ENCODE results near the gene DAP3. TPM values are rescaled to one million over a fixed set of nuclear protein-coding genes. Genes with fewer than 3 reads are reported as not detected.
A peak's percentile ranks its signal among the peaks of the same experiment; 100 is the strongest.
"Not testable (repeated sequence)": the region's sequence is repeated elsewhere in the genome, so short reads cannot be mapped to it uniquely, and the experiment has no call there.

The DAP3 gene
- 34.3 and 52.6 TPM in 2 replicates for total RNA-seq (2014; rRNA removed; shearing (Covaris generic))

DNA sequence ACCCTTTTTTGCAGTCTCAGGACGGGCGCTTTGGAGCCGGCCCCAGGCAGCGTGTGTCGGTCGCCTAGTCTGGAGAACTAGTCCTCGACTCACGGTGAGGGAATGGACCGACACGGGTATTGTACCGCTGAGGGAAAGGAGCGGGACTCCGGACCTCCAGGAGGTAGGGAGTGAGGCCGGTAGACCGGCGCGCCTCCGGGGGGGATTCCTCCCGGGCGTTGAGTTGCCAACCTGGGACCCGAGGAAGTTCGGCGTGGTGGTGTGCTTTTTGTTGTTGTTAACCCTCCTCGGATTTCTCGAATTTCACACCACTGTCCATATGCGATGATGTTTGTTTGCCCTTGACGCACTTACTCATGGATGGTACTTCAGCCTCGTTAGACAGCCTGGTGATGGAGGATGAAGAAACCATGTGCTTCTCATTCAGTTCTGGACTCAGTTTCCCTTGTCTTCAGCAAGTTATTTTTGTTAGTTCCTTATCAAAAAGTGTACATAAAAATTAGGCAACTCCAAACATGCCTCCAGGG, at the start of gene DAP3:
Gene DAP3 (plus strand): TSS at position 11 of the 527 bp plus-strand sequence. CDS start 20,689 bp downstream, outside the sequence.
- H3K36me3 ChIP-seq, result peaks cover 25% of the 10 kb centered on the region

DNA sequence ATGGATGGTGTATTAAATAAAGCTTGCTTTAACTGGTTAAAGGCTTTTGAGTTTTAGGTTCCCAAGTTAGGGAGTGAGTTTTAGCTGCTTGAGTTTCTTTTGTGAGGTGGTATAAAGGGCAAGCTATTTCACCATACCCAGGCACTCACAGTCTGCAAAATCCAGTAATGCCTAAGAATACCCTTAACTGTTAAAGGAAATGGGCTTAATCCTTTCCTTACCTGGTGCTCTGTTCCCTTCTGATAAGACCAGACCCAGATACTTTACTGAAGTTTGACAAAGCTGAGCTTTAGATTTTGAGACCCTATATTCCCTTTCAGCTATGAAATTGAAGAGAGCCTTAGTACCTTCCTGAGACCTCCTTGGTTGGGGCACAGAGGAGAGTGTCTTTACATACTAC, 48.5 kb upstream of the DAP3 start:
- H3K27me3 ChIP-seq (replicated peaks), result no peaks in the 10 kb centered on the region
- H3K4me3 ChIP-seq, result no peak overlapping the region
- H3K36me3 ChIP-seq, result peaks cover 31% of the 10 kb centered on the region
- H3K9me3 ChIP-seq (replicated peaks), result peaks cover 28% of the 10 kb centered on the region
- DNase-seq (ENCODE audit: low read depth in 1 of 2, low spot score in 2 of 2), result no peak
- H3K27ac ChIP-seq, result no peak overlapping the region
- H3K4me1 ChIP-seq (replicated peaks), result no peaks in the 10 kb centered on the region; the same call in 1 of the 2 replicates

More for the DNA sequence above, at the start of gene DAP3:
- H3K9me3 ChIP-seq (replicated peaks); H3K4me1 ChIP-seq (replicated peaks); H3K27me3 ChIP-seq (replicated peaks); DNase-seq (ENCODE audit: low read depth in 1 of 2, low spot score in 2 of 2): not testable (repeated sequence)
- H3K4me3 ChIP-seq, result peak within 1 kb of the TSS; percentile 87
- H3K27ac ChIP-seq, result peak within 1 kb of the TSS; percentile 100

DNA sequence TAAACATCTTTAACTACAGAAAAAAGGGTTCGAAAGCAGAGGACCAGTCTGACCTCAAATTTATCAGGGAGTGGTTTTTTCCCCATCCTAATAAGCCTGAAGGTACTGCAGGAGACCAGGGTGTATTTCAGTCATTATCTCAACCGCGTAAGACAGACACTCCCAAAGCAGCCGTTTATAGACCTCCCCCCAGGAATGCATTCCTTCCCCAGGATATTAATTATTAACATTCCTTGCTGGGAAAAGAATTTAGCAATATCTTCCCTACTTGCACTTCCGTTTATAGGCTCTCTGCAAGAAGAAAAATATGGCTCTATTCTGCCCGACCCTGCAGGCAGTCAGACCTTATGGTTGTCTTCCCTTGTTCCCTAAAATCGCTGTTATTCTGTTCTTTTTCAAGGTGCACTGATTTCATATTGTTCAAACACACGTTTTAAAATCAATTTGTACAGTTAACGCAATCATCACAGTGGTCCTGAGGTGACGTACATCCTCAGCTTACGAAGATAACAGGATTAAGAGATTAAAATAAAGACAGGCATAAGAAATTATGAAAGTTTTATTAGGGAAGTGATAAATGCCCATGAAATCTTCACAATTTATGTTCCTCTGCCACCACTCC, 46.2 kb upstream of the DAP3 start:
- not testable (repeated sequence) for H3K4me3 ChIP-seq; H3K4me1 ChIP-seq (replicated peaks); H3K27ac ChIP-seq; H3K27me3 ChIP-seq (replicated peaks); DNase-seq (ENCODE audit: low read depth in 1 of 2, low spot score in 2 of 2)
- H3K36me3 ChIP-seq, result peaks cover 31% of the 10 kb centered on the region
- H3K9me3 ChIP-seq (replicated peaks), result peaks cover 28% of the 10 kb centered on the region

DNA sequence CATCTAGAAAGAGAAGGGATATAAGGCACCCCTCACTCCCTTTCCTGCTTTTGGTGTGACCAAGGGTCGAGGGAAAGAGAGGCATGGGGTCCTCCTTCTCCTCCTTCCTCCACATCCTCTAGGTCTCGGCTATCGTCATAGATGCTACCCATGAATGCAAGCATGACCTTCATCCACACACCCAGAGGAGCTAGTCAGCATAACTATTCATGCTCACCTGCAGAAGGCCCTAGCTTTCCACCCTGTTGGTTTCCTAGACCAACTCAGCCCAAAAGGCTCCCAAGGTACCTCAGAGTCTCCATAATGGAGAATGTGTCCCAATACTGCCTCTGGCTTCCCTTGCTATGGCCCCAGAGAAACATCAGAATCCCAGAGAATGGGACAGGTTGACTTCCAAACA, 45.7 kb upstream of the DAP3 start:
- peaks cover 2% of the 10 kb centered on the region for H3K4me1 ChIP-seq (replicated peaks)
- no peak overlapping the region for H3K4me3 ChIP-seq
- H3K9me3 ChIP-seq (replicated peaks), result peaks cover 28% of the 10 kb centered on the region
- no peaks in the 10 kb centered on the region for H3K27me3 ChIP-seq (replicated peaks)
- H3K27ac ChIP-seq, result no peak overlapping the region
- H3K36me3 ChIP-seq, result peaks cover 31% of the 10 kb centered on the region
- no peak for DNase-seq (ENCODE audit: low read depth in 1 of 2, low spot score in 2 of 2)

DNA sequence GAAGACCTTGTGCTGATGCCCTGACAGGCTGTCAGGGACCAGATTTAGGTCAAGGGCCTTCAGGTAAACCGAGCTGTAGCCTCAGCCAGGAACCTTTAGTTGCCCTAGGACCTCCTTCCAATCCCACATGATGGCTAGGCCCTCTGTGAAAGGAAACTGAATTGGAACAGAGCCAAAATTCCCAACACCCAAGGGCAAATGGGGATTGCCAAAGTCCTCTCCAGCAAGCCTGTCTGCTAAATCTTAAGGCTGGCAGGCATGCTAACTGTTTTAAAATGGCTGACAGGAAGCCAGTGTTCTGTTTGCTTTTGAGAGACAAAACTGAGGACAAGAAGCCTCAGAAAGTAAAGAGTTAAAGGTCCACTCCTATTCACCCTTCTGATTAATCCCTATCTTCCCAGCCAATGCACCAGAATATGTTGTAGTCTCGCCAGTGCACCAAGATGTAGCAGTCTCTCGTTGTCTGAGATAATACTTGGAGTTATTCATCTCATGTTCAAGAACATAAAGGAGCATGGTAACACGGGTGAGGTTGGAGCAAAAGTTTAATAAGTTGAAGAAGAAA, 43.8 kb upstream of the DAP3 start:
- no peak overlapping the region for H3K27ac ChIP-seq
- H3K4me1 ChIP-seq (replicated peaks), result peaks cover 6% of the 10 kb centered on the region
- no peak for DNase-seq (ENCODE audit: low read depth in 1 of 2, low spot score in 2 of 2)

DNA sequence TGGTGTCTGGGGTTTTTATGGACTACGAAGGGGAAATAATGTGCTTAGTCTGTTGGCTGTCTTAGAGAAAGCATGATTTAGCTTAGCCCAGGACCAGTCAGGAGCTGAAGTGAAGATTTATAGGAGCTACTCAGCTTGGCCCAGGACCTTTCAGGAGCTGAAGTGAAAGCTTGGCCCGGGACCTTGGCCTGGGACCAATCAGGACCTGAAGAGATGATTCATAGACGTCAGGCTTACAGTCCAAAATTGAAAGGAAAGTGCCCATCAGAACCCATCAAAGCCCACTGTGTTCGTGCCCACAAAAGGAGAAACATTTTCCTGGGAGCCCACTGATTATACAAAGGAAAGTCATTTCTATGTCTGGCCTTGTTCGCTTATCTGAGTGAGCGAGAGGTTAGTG, 43.2 kb upstream of the DAP3 start:
- Histone ChIP-seq H3K27ac (no peak overlapping the region), H3K4me3 (no peak overlapping the region), H3K4me1 (replicated peaks) (peaks cover 8% of the 10 kb centered on the region), H3K9me3 (replicated peaks) (peaks cover 28% of the 10 kb centered on the region), H3K27me3 (replicated peaks) (no peaks in the 10 kb centered on the region), H3K36me3 (peaks cover 31% of the 10 kb centered on the region)
- DNase-seq (ENCODE audit: low read depth in 1 of 2, low spot score in 2 of 2), result no peak

More for the DNA sequence above, 43.8 kb upstream of the DAP3 start:
- peaks cover 31% of the 10 kb centered on the region for H3K36me3 ChIP-seq
- peaks cover 28% of the 10 kb centered on the region for H3K9me3 ChIP-seq (replicated peaks)
- H3K4me3 ChIP-seq, result no peak overlapping the region
- no peaks in the 10 kb centered on the region for H3K27me3 ChIP-seq (replicated peaks)

DNA sequence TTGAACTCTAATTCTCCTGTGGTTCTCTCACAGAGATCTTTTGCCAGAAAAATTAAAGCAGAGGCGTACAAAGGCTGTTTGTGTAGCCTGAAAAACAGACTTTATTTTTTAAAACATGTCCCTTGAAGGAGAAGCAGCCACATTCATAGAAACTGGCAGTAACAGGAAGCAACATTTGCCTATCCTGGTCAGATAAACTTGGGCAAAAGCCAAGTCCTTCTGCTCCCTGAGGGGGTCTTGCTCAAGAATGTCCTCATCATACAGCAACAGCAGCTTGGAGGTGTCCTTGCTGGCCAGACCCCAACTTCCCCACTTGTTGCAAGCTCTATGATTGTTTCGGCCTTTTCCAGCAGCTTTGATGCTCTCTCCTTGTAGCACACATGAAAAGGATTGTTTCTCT, 42.6 kb upstream of the DAP3 start:
- Histone ChIP-seq H3K9me3 (replicated peaks) (peaks cover 25% of the 10 kb centered on the region), H3K4me1 (replicated peaks) (peaks cover 12% of the 10 kb centered on the region), H3K27me3 (replicated peaks) (no peaks in the 10 kb centered on the region), H3K27ac (no peak overlapping the region), H3K4me3 (no peak overlapping the region), H3K36me3 (peaks cover 30% of the 10 kb centered on the region)
- no peak for DNase-seq (ENCODE audit: low read depth in 1 of 2, low spot score in 2 of 2)

DNA sequence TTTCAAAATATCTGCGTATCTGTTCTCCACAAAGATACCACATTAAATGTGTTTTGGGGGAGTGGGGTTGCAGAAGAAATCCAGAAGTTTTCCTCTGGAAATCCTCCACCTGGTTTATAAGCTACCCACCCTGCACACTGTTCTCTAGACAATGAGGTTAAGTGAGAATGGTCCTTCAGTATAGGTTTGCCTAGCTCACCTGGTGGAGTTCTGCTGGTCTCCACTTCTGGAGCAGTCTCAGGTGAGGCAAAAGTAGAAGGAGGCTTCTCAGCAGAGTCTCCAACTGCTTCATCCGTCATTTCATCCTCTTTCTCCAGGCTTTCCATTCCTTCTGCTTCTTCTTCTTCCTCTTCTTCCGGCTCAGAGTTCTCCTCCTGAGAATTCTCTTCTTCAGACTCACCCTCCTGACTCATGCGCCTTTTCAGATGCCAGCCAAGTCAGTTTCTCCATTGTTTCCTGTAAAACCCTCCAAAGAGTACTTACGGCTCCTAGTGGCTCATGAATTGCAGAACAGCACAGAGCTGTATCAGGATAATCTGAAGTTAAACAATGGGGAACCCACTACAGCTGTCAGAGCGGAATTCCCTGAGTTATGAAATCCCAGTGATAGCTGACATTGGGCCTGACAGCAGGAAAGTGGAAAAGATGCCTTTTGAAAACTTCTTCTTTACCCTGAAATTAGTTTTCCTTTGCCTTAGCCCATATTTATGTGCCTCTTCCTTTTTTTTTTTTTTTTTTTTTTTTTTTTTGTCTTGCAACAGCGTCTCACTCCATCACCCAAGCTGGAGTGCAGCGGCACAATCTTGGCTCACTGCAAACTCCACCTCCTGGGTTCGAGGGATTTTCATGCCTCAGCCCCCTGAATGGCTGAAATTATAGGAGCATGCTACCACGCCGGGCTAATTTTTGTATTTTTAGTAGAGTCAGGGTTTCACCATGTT, 40.4 kb upstream of the DAP3 start:
- H3K36me3 ChIP-seq, result peaks cover 14% of the 10 kb centered on the region
- H3K27me3 ChIP-seq (replicated peaks), result no peaks in the 10 kb centered on the region
- H3K4me1 ChIP-seq (replicated peaks), result peaks cover 25% of the 10 kb centered on the region
- peak overlapping the region; percentile 55 for H3K27ac ChIP-seq
- peaks cover 8% of the 10 kb centered on the region for H3K9me3 ChIP-seq (replicated peaks)
- DNase-seq (ENCODE audit: low read depth in 1 of 2, low spot score in 2 of 2), result peak; percentile 81 to 83
- no peak overlapping the region; the same call in 1 of the 2 replicates for H3K4me3 ChIP-seq

DNA sequence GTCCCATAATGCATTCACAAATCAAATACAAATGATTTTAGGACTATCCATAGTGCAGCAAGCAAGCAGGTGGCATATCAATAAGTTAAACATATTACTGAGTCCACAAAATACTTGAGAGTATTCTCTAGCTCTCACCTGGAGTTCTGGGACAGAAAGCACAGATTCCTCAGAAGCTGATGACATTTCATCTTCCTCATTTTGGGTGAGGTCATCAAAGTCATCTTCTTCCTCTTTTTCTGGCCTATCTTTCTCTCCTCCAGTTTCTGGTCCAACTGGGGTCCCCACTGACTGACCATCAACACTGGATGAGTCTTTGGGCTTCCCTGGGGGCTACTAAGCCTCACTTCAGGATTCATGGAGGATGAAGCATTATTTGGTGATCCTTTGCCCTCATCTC, 39.2 kb upstream of the DAP3 start:
- no peaks in the 10 kb centered on the region for H3K27me3 ChIP-seq (replicated peaks)
- H3K9me3 ChIP-seq (replicated peaks), result no peaks in the 10 kb centered on the region
- H3K36me3 ChIP-seq, result peaks cover 2% of the 10 kb centered on the region; the same call in 1 of the 2 replicates
- no peak overlapping the region for H3K27ac ChIP-seq
- no peak overlapping the region for H3K4me3 ChIP-seq
- DNase-seq (ENCODE audit: low read depth in 1 of 2, low spot score in 2 of 2), result no peak
- H3K4me1 ChIP-seq (replicated peaks), result peaks cover 25% of the 10 kb centered on the region

DNA sequence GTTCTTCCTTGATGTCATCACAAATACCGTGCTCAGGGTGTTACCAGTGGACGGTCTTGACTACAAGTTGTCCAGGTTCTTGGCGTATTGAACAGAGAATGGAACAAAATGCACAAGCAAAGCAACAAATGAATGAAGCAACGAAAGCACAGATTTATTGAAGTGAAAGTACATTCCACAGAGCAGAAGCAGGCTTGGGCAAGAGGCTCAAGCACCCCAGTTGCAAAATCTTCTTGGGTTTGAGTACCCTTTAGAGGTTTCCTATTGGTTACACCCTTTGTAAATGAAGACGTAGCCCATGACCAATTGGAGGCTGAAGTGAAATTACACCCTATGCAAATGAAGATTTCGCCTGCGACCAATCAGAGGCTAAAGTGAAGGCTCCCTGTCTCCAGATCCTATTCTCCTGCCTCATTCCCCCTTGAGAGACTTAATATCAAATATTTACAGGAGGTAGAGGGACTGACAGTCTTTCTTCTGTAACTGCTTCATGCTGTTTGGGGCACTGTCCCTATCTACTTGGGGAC, 38.6 kb upstream of the DAP3 start:
- Histone ChIP-seq H3K9me3 (replicated peaks) (no peaks in the 10 kb centered on the region), H3K4me3 (no peak overlapping the region), H3K4me1 (replicated peaks) (peaks cover 25% of the 10 kb centered on the region), H3K36me3 (no peaks in the 10 kb centered on the region), H3K27ac (peak overlapping the region; percentile 92; the same call in 1 of the 2 replicates), H3K27me3 (replicated peaks) (no peaks in the 10 kb centered on the region)
- no peak for DNase-seq (ENCODE audit: low read depth in 1 of 2, low spot score in 2 of 2)

DNA sequence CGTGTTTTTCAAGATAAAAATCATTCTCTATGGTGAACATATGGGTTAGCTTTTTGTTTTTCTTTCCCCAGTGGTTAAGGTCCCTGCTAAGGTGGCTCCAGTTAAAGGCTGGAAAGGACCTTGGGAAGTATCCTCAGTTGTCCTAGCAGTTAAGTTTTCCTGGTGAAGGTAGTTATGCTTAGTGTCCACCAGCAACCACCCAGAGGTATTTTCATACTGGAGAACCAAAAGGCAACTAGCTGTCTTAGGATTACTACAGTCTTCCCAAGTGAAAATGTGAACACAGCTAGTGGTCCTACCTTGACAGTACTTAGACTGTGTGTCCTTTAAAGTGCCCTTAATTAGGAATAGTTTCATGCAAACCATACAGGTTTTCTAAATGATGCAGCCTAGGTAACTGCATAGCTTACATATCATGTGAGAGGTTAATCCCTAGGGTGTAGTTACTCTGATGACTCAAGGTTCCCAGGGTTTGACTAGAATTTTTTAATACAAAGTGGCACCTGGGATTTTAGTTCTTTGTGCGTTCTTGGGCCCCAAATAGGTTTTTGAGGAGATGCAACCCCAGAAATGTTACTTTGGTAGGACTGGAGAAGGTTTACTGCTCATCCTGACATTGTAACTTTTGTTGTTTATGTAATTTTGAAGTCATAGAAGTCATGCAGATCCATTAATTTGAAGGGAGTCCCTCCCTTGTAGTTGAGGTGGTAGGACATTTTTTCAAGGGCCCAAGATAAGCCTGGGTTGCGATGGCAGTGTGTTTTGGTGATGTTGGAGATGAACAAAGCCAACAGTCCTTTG, 36.8 kb upstream of the DAP3 start:
- H3K9me3 ChIP-seq (replicated peaks), result no peaks in the 10 kb centered on the region
- no peak overlapping the region for H3K4me3 ChIP-seq
- H3K27ac ChIP-seq, result peak overlapping the region; percentile 92
- no peaks in the 10 kb centered on the region for H3K27me3 ChIP-seq (replicated peaks)
- peaks cover 25% of the 10 kb centered on the region for H3K4me1 ChIP-seq (replicated peaks)
- no peaks in the 10 kb centered on the region for H3K36me3 ChIP-seq
- DNase-seq (ENCODE audit: low read depth in 1 of 2, low spot score in 2 of 2), result peak in 1 of 2 experiments; percentile 12

DNA sequence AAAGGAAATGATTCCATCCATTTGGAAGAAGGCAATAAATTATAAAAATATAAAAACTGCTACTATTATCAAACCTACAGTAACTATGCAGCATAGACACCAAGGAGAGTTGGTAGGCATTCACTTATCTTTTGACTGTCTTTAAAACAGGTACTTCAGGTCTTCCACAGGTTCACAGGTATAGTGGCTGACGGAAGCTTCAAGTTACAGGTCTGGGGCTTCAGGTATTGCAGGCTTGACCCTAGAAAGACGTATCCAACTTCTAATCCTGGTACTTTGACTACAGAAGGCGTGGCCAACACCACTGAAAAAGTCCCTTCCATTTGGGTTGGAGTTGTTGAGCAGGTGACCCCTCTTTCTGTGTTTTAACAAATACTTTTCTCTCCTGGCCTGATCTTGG, 35.9 kb upstream of the DAP3 start:
- H3K27ac ChIP-seq, result no peak overlapping the region
- H3K36me3 ChIP-seq, result no peaks in the 10 kb centered on the region; the same call in 1 of the 2 replicates
- no peaks in the 10 kb centered on the region for H3K9me3 ChIP-seq (replicated peaks)
- H3K4me3 ChIP-seq, result no peak overlapping the region
- DNase-seq (ENCODE audit: low read depth in 1 of 2, low spot score in 2 of 2), result no peak
- H3K4me1 ChIP-seq (replicated peaks), result peaks cover 25% of the 10 kb centered on the region
- H3K27me3 ChIP-seq (replicated peaks), result no peaks in the 10 kb centered on the region

DNA sequence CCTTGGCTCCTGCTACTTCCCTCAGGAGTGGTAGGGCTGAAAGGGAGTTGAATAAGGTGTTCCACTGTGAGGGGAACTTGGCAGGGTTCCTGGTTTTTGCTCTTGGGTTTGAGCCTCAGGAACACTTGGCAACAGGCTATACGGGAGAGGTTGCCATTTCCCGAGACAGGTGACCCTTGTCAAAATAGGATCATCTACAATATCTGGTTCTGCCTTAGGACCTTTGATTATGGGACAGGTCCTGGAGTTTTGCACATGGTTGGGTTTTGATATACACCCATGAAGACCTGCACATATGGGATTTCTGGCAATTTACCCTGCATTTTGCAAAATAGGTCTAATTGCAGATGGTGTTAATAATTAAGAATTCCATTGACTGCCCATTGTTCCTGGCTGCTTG, 31.4 kb upstream of the DAP3 start:
- Histone ChIP-seq H3K36me3 (peaks cover 39% of the 10 kb centered on the region), H3K27ac (no peak overlapping the region), H3K4me1 (replicated peaks) (peaks cover 1% of the 10 kb centered on the region), H3K27me3 (replicated peaks) (no peaks in the 10 kb centered on the region), H3K9me3 (replicated peaks) (no peaks in the 10 kb centered on the region), H3K4me3 (no peak overlapping the region)
- no peak for DNase-seq (ENCODE audit: low read depth in 1 of 2, low spot score in 2 of 2)

All from SJSA1 (cell line).